GM19438 (cell line): Measurements from ENCODE around the gene DCAF10.
"Not testable (repeated sequence)": the region's sequence is repeated elsewhere in the genome, so short reads cannot be mapped to it uniquely, and the experiment has no call there.

Experiments used
- ATAC-seq: cut with Tn5 transposase; IDR thresholded peaks from one replicate; pipeline ENCODE4 v1.9.1; 2021; ENCODE audit warnings: low read depth; ENCODE audit not compliant: unreplicated experiment

DCAF10 gene

GRCh38 chr9:37906312-37907239, 106.0 kb downstream of the DCAF10 start:
- no peak for ATAC-seq

GRCh38 chr9:37908283-37908682, 107.7 kb downstream of the DCAF10 start:
- ATAC-seq = no peak

- no peak for ATAC-seq
These were observed 108.1 kb downstream of the DCAF10 start for GRCh38 chr9:37908698-37909186.

- no peak for ATAC-seq
These were observed 108.7 kb downstream of the DCAF10 start for GRCh38 chr9:37909326-37909725.

- ATAC-seq = not testable (repeated sequence)
These were observed 109.2 kb downstream of the DCAF10 start for GRCh38 chr9:37909836-37910235.

- ATAC-seq = no peak
These were observed 109.7 kb downstream of the DCAF10 start for GRCh38 chr9:37910271-37910670.

GRCh38 chr9:37911271-37911681, 110.7 kb downstream of the DCAF10 start:
- ATAC-seq = no peak

GRCh38 chr9:37913480-37914153, 113.0 kb downstream of the DCAF10 start:
- ATAC-seq = peak; percentile 76

- ATAC-seq = no peak
These were observed 113.6 kb downstream of the DCAF10 start for GRCh38 chr9:37914154-37914551.

GRCh38 chr9:37914701-37915358, 114.2 kb downstream of the DCAF10 start:
- ATAC-seq = no peak

GRCh38 chr9:37915911-37916470, 115.4 kb downstream of the DCAF10 start:
- no peak for ATAC-seq

- no peak for ATAC-seq
These were observed 116.1 kb downstream of the DCAF10 start for GRCh38 chr9:37916471-37917312.
